ENCODE data around the gene GPANK1. TPM values are rescaled to one million over a fixed set of nuclear protein-coding genes. Genes with fewer than 3 reads are reported as not detected.
A peak's percentile ranks its signal among the peaks of the same experiment; 100 is the strongest.

GPANK1 gene
- total RNA-seq, 2 experiments from 2014 or later = 33.3 to 37.0 TPM

DNA sequence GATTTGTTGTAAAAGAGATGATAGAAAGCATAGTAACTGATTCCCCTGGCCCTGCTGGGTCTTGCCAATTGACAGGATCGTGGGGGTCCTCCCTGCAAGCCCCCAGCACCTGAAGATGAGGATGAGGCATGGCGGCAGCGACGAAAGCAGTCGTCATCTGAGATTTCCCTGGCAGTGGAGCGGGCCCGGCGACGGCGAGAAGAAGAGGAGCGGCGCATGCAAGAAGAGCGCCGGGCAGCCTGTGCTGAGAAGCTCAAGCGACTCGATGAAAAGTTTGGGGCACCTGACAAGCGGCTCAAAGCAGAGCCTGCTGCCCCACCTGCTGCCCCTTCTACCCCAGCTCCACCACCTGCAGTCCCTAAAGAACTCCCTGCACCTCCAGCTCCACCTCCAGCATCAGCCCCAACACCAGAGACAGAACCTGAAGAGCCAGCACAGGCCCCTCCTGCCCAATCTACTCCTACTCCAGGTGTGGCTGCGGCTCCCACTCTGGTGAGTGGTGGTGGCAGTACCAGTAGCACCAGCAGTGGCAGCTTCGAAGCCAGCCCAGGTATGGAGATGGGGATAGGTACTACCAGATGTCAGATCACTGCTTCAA is 37.0 kb downstream of the GPANK1 start:
- Mint-ChIP-seq H3K27me3 (no peaks in the 10 kb centered on the region), H3K27ac (peak overlapping the region; percentile 50), H3K4me1 (peaks cover 8% of the 10 kb centered on the region), H3K9me3 (no peaks in the 10 kb centered on the region), H3K4me3 (no peak overlapping the region), H3K36me3 (peaks cover 62% of the 10 kb centered on the region)
- DNase-seq = no peak

DNA sequence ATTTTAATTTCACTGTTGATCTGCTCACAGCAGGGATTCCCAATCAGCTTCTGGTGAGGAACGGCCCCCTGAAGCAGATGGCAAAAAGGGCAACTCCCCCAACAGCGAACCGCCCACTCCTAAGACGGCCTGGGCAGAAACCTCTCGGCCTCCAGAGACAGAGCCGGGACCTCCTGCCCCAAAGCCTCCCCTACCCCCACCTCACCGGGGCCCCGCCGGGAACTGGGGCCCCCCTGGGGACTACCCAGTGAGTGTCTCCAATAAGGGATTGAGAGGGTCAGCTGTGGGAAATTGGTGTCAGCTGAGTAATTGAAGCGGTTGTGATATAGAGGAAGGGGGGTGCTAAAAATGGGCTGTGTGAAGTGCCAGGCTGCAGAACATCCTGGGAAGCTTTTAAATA is 37.8 kb downstream of the GPANK1 start:
- Mint-ChIP-seq H3K27ac (peak overlapping the region; percentile 43), H3K36me3 (peaks cover 69% of the 10 kb centered on the region), H3K27me3 (no peaks in the 10 kb centered on the region), H3K9me3 (no peaks in the 10 kb centered on the region), H3K4me3 (no peak overlapping the region), H3K4me1 (peaks cover 16% of the 10 kb centered on the region)
- DNase-seq = no peak

DNA sequence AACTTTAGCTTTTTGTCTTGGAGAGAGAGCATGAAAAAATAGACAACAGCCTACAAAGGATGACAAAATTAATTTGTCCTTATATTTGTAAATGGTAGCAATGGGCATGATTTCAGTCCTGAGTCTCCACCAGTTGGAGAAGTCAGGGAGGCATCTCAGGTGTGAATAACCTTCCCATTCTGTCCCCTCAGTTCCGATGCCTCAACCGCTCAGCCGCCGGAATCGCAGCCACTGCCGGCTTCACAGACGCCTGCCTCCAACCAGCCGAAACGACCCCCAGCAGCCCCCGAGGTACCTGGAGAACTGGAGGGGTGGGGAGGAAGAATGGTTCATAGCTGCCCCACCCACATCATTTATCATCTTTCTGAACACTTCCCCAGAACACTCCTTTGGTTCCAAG is 40.7 kb downstream of the GPANK1 start:
- Mint-ChIP-seq H3K27ac (peak overlapping the region; percentile 17), H3K4me3 (no peak overlapping the region), H3K4me1 (peaks cover 18% of the 10 kb centered on the region), H3K27me3 (peaks cover 4% of the 10 kb centered on the region), H3K36me3 (peaks cover 64% of the 10 kb centered on the region), H3K9me3 (no peaks in the 10 kb centered on the region)
- no peak for DNase-seq

DNA sequence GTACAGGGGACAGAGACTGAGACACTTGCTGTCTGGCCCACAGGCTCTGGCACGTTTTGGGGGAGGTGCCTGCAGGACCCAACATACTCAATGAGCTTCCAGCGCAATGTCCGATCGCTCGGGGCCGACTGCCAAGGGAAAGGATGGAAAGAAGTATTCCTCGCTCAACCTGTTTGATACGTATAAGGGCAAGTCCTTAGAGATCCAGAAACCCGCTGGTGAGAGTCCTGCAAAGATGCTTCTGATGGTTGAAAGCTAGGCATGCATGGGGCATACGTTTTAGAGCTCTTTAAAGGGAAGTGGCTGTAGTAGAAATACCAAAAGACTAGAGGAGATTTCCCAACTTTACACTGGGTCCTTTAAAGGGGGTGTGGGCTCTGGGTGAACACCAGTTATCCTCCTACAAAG is 42.1 kb downstream of the GPANK1 start:
- Mint-ChIP-seq H3K27ac (peak overlapping the region; percentile 97), H3K9me3 (no peaks in the 10 kb centered on the region), H3K27me3 (peaks cover 4% of the 10 kb centered on the region), H3K36me3 (peaks cover 65% of the 10 kb centered on the region), H3K4me3 (peak overlapping the region; percentile 85), H3K4me1 (peaks cover 23% of the 10 kb centered on the region)
- DNase-seq = no peak

DNA sequence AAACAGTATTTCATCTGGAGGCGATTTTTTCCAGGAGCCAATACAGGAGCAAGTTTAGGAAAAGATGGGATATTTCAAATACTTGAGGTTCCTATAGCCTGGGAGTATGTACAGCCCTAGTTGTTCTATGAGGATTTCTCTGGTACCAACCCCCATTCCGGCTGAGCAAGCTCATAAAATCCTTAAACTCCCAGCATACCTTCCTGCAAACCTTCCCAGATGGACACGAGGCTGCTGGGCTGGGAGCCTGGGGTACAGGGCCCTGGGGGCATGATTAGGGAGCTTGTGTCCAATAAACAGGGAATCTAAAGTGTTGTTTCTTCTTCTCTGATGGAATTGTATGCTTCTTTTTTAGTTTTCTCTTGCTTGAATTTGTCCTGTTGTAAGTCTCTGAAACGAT is 42.8 kb downstream of the GPANK1 start:
- Mint-ChIP-seq H3K4me1 (peaks cover 26% of the 10 kb centered on the region), H3K9me3 (no peaks in the 10 kb centered on the region), H3K36me3 (peaks cover 59% of the 10 kb centered on the region), H3K27ac (peak overlapping the region; percentile 97), H3K27me3 (peaks cover 4% of the 10 kb centered on the region), H3K4me3 (peak overlapping the region; percentile 85)
- no peak for DNase-seq

DNA sequence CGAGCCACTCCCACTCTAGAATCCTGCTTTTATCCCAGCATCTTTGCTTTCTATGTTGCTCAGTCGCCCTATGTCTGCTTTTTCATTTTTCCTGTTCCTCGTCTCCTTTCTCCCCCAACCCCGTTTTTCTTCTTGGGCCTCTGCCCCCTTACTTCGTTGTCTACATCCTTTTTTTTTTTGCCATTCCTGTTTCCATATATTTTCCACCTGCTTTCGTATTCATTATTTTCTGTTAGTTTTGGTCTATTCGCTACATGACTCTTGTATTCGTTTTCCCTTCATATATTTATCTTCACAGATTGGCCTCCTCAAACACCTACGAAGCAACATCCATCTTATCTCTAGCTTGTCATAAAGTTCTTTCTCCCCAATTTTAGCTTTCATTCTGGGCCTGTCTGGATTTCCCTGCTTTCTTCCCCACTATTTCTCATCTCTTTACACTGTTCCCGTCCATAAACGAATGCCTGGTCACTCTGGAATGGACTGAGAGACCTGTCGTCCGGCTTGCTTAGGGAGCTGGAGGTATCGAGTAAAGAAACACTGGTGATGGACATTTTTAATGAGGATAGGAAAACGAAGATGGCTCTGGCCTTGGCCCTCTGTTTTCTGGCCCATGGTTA is 43.4 kb downstream of the GPANK1 start:
- Mint-ChIP-seq H3K27me3 (peaks cover 4% of the 10 kb centered on the region), H3K9me3 (no peaks in the 10 kb centered on the region), H3K4me3 (peak overlapping the region; percentile 85), H3K4me1 (peaks cover 31% of the 10 kb centered on the region), H3K36me3 (peaks cover 61% of the 10 kb centered on the region), H3K27ac (peak overlapping the region; percentile 97)
- no peak for DNase-seq

DNA sequence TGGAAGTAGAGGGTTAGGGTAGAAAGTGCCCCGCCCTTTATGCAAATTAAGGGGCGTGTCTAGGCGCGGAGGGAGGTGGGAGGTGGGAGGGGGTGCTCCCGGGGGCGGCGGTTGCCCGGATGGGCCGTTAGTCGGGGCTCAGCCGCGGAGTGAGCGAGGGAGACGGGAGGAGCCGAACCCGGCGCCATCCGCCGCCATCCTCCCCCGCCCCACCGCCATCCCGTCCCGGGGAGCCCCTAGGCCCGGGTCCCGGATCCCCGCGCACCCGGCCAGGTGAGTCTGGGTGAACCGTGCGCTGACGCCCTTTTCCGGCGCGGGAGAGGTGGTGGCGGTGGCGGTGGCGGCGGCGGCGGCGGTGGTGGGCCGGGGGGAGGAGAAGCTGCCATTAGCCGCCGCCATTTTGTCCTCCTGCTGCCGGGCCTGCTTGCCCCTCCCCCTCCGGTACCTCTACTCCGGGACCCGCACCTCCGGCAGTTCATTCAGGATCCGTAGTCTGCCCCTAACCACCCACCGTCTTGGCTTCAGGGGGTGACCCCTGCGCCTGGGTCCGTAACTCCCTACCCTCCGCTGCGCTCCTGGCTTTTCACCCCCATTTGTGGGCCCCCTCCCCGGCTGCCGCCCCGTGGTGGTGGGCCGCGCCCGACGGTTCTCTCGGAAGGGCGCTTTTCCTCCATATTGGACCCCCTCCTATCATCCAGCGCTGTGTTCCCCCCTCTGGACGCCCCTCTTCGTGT is 44.0 kb downstream of the GPANK1 start, which contains the start of gene PRRC2A:
Gene PRRC2A (plus strand): TSS at position 130 of the 734 bp plus-strand sequence. CDS start 2,075 bp downstream, outside the sequence.
- Mint-ChIP-seq H3K4me1 (peaks cover 35% of the 10 kb centered on the region), H3K4me3 (peak within 1 kb of the TSS; percentile 85), H3K27me3 (peaks cover 4% of the 10 kb centered on the region), H3K27ac (peak within 1 kb of the TSS; percentile 97), H3K9me3 (no peaks in the 10 kb centered on the region), H3K36me3 (peaks cover 60% of the 10 kb centered on the region)
- DNase-seq = no peak

DNA sequence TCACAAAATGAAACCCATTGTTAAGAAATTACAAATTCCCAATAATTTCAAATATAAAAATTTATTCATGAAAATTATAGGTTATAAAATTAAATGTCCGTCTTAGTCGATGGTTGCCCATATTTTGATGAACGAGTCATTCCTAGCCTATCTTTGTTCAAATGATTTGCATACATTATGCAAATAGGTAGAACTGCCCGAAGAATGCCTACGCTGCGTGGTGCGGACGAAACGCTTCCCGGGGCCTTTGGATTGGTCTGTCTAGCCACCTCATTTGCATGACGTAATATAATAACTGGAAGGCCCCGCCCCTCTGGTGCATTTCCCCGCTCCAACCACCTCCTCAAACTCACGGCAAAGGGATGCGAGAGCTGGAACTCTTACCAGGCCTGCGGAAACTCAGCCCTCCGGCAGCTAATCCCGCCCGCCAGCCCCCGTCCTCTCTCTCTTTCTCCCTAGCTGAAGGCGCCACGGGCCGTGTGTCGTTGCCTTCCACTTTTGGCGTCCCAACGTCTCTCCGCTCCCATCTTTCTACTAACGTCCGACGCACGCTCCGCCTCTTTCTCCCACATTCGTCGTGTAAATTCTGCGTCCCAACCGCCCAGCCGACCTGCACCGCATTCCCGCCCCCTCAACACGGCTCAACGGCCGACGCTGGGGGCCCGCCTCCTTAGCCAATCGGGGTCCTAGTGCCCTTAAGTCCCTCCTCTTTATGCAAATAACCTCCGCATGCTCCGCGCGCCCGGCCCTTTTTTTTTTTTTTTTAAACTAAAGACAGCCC is 44.8 kb downstream of the GPANK1 start:
- peak; percentile 98 for DNase-seq
- Mint-ChIP-seq H3K27ac (peak overlapping the region; percentile 97), H3K36me3 (peaks cover 54% of the 10 kb centered on the region), H3K4me1 (peaks cover 43% of the 10 kb centered on the region), H3K4me3 (peak overlapping the region; percentile 85), H3K27me3 (peaks cover 4% of the 10 kb centered on the region), H3K9me3 (no peaks in the 10 kb centered on the region)

DNA sequence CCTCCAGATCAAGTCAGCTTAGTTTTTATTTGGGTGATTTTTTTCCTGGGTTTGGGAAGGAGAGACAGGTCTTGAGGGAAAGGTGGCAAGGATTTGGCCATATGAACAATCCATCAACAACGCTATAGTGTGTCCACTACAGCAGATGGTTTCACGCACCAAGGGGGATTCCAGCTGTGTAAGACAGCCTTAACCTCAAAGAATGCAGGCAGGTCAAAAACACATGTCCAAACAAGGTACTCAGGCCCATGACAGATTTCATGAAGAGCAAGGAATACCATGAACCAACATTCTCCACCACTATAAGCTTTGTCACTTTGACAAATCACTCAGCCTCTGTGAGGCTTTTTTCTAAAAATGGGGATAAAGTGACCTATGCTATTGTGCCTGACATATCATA is 47.8 kb downstream of the GPANK1 start:
- Mint-ChIP-seq H3K4me3 (peak overlapping the region; percentile 90), H3K36me3 (peaks cover 32% of the 10 kb centered on the region), H3K4me1 (peaks cover 39% of the 10 kb centered on the region), H3K27me3 (peaks cover 4% of the 10 kb centered on the region), H3K9me3 (no peaks in the 10 kb centered on the region), H3K27ac (peak overlapping the region; percentile 92)
- DNase-seq = no peak

DNA sequence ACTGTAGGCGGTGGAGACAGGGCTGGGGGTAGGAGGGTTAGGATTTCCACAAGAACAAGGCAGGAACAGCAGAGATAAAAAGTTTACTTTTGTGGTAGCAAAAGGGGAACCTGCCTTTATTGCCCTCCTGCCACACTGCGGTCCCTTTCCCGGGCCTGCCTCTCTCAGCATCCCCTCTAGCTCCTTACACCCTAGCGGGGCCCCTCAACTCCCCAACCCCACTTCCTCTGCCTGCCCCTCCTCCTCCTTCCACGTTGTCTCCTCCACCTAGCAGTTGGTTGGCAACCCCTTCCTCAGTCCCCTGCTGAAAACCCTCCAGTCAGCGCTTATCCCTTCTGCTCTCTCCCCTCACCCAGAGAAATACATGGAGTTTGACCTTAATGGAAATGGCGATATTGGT is 49.0 kb downstream of the GPANK1 start:
- H3K4me3 Mint-ChIP-seq = peak overlapping the region; percentile 90
- peak; percentile 47 for DNase-seq
- H3K27ac Mint-ChIP-seq = peak overlapping the region; percentile 92
- H3K27me3 Mint-ChIP-seq = peaks cover 4% of the 10 kb centered on the region
- H3K4me1 Mint-ChIP-seq = peaks cover 38% of the 10 kb centered on the region
- no peaks in the 10 kb centered on the region for H3K9me3 Mint-ChIP-seq
- H3K36me3 Mint-ChIP-seq = peaks cover 22% of the 10 kb centered on the region

DNA sequence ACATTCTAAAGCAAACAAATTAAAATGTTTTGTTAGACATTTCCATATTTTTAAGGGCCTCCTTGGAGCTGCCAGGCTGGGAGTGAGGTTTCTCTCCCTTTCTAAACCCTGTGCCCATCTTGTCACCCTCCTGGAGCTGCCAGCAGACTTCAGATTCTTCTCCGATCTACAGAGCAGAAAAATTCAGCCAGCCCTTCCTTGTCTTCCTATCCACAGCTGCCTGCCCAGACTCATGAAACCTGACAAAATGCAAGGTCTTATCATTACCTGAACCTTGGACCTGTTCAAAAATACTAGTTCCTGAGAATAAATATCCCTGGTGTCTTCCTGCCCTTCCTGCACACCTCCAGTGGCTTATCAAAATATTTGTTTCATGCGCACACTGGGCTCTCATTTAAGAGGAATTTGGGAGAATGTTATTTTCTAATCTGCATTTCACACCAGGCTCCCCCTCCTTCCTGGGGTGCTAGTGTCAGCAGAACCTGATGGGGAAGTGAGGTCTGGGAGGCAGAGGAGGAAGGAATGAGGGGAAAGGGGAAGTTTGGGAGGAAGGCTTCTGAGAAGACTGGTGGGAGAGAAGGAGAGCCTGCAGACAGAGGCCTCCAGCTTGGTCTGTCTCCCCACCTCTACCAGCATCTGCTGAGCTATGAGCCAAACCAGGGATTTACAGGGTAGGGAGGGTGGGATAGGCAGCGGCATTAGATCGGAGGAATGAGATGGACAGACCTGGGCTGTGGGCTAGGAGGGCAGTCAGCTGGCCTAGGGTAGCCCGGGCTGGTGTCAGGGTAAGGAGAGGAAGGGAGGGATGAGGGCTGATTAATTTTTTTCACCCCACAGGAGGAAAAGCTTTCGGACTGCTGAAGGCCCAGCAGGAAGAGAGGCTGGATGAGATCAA is 49.9 kb downstream of the GPANK1 start, which contains the start of gene AIF1:
Gene AIF1 (plus strand): TSS at position 551 of the 895 bp plus-strand sequence. CDS start 96 bp downstream, at position 647.
- no peak for DNase-seq
- Mint-ChIP-seq H3K4me1 (peaks cover 38% of the 10 kb centered on the region), H3K27ac (peak within 1 kb of the TSS; percentile 92), H3K9me3 (no peaks in the 10 kb centered on the region), H3K27me3 (no peaks in the 10 kb centered on the region), H3K4me3 (peak within 1 kb of the TSS; percentile 90), H3K36me3 (peaks cover 22% of the 10 kb centered on the region)

DNA sequence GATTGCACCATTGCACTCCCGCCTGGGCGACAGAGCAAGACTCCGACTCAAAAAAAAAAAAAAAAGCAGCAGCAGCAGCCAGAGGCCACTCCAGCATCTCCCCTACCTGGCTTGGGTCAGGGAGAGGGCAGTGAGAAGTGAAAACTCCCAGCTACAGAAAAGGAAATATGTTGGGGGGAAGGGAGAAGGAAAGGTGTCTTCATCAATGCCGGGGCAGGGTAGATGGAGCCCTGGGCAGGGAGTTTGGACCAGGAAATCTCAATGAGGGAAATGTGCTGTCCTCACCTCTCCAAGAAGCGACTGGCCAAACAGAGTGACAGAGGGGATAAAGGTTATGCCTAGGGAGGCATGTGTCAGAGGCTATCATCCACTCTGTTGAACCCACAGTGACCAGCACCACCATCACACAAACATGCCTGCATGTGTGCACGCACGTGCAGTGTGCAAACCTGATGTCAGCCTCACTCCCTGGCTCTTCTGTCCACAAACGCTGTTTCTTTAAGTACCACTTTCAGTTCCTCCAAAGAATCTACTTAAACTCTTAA is 50.6 kb downstream of the GPANK1 start:
- no peak for DNase-seq
- Mint-ChIP-seq H3K27me3 (no peaks in the 10 kb centered on the region), H3K9me3 (no peaks in the 10 kb centered on the region), H3K27ac (no peak overlapping the region), H3K4me1 (peaks cover 36% of the 10 kb centered on the region), H3K36me3 (peaks cover 17% of the 10 kb centered on the region), H3K4me3 (no peak overlapping the region)

Data from activated naive CD8-positive, alpha-beta T cell treated with anti-CD3 and anti-CD28 coated beads for 36 hours (primary cell).